Breast epithelium (tissue), 4 donors: ENCODE results near the gene SLC12A1. TPM values are rescaled to one million over a fixed set of nuclear protein-coding genes. Genes with fewer than 3 reads are reported as not detected.
A peak's percentile ranks its signal among the peaks of the same experiment; 100 is the strongest.

Experiments
- DNase-seq, 2 donors: peaks; one replicate each; pipeline ENCODE4 v3.0.0-alpha.2; 2019; ENCODE audit warnings: low spot score in 2 of 2
- H3K27ac ChIP-seq, 2 donors: fragments of 200-600 bp; sonication (generic) in 1 of 2; one replicate each; pipeline ENCODE4 v1.5.1; 2016 to 2019; ENCODE audit warnings: mild to moderate bottlenecking in 1 of 2
- H3K27me3 ChIP-seq, 2 donors: fragments of 200-600 bp; sonication (generic) in 1 of 2; one replicate each; pipeline versions ENCODE4 v1.5.1 to v1.6.0; 2017 to 2019; ENCODE audit warnings: control low read depth in 1 of 2, mild to moderate bottlenecking in 1 of 2
- H3K36me3 ChIP-seq: fragments of 200-600 bp; one replicate; pipeline ENCODE4 v1.5.1; 2019
- H3K4me1 ChIP-seq, 2 donors: fragments of 200-600 bp; sonication (generic); one replicate each; pipeline ENCODE4 v1.5.1; 2016 to 2019; ENCODE audit warnings: control low read depth in 1 of 2
- H3K4me3 ChIP-seq, 3 donors: fragments of 200-600 bp; sonication (generic); 1 replicate in 2 of 3; 2 replicates in 1 of 3; pipeline ENCODE4 v1.5.1; 2016 to 2019; ENCODE audit warnings: mild to moderate bottlenecking in 3 of 3, moderate library complexity in 2 of 3
- H3K9me3 ChIP-seq, 2 donors: fragments of 200-600 bp; sonication (generic) in 1 of 2; one replicate each; pipeline ENCODE4 v1.5.1; 2016 to 2019; ENCODE audit warnings: control low read depth in 1 of 2
- CTCF ChIP-seq, 3 donors: fragments of 450-650 bp; IDR thresholded peaks; one replicate each; pipeline ENCODE4 v1.5.1; 2016 to 2017; ENCODE audit warnings: antibody characterized with exemption in 3 of 3, mild to moderate bottlenecking in 3 of 3, moderate library complexity in 3 of 3
- POLR2A ChIP-seq: fragments of 450-650 bp; IDR thresholded peaks from one replicate; pipeline ENCODE4 v1.6.1; 2016; ENCODE audit warnings: antibody characterized with exemption, mild to moderate bottlenecking, moderate library complexity
- POLR2AphosphoS5 ChIP-seq, 3 donors: sonication (generic); formaldehyde crosslinking; IDR thresholded peaks; one replicate each; pipeline ENCODE4 v1.6.1; 2017; ENCODE audit warnings: antibody characterized with exemption in 3 of 3
- intact Hi-C: fragments of 100-400 bp; cut with DNase I; formaldehyde crosslinking; loops from one replicate; pipeline ENCODE4 v1.15.1; 2023; ENCODE audit warnings: low total_unique reads
- total RNA-seq, 3 donors: library from RNA; depleted of rRNA; stranded (reverse); fragments of >200 nt; gene quantifications; one replicate each; pipeline ENCODE4 v1.1.0, GENCODE V29; 2016

SLC12A1 gene
- total RNA-seq, 3 donors from 2014 or later, result under 0.01 TPM; not detected in 2

- DNase-seq, result peak; percentile 65 to 77
- Histone ChIP-seq H3K27me3 (no peaks in the 10 kb centered on the region), H3K9me3 (no peaks in the 10 kb centered on the region), H3K4me1 (peaks cover 0 to 7% of the 10 kb centered on the region in 2 donors), H3K4me3 (peak within 1 kb of the TSS; percentile 77 to 88 (median 84)), H3K27ac (peak within 1 kb of the TSS; percentile 95 to 98), H3K36me3 (peaks cover 6% of the 10 kb centered on the region)
- peak; percentile 88 for TF ChIP-seq POLR2A
- no peak for TF ChIP-seq CTCF (IDR thresholded peaks at IDR 0.05)
- peak; percentile 91 to 94 (median 93) for TF ChIP-seq POLR2AphosphoS5 (IDR thresholded peaks at IDR 0.05)
- intact Hi-C loops, result no loop called here
Observed at GRCh38 chr15:48330855-48331795, 125.0 kb downstream of the SLC12A1 start, which contains the start of gene DUT. Gene DUT (plus strand): TSS chr15:48331429. CDS start chr15:48331516, 87 bp downstream.

GRCh38 chr15:48331796-48332641 is 125.9 kb downstream of the SLC12A1 start:
- TF ChIP-seq POLR2A, result no peak
- no peak for TF ChIP-seq CTCF (IDR thresholded peaks at IDR 0.05)
- TF ChIP-seq POLR2AphosphoS5 (IDR thresholded peaks at IDR 0.05), result no peak
- Histone ChIP-seq H3K36me3 (peaks cover 6% of the 10 kb centered on the region), H3K27me3 (no peaks in the 10 kb centered on the region), H3K4me3 (peak overlapping the region; percentile 77 to 88 (median 84)), H3K27ac (peak overlapping the region; percentile 95 to 98), H3K9me3 (no peaks in the 10 kb centered on the region), H3K4me1 (peaks cover 0 to 7% of the 10 kb centered on the region in 2 donors)
- peak; percentile 30 to 68 for DNase-seq
- intact Hi-C loops, result no loop called here

- DNase-seq, result no peak
- H3K27me3 ChIP-seq, result no peaks in the 10 kb centered on the region
- H3K4me1 ChIP-seq, result peaks cover 0 to 7% of the 10 kb centered on the region in 2 donors
- intact Hi-C loops, result no loop called here
- H3K9me3 ChIP-seq, result no peaks in the 10 kb centered on the region
- H3K27ac ChIP-seq, result no peak overlapping the region
- peak overlapping the region; percentile 77 to 88 (median 84) for H3K4me3 ChIP-seq
- no peak for TF ChIP-seq POLR2AphosphoS5 (IDR thresholded peaks at IDR 0.05)
- no peak for TF ChIP-seq POLR2A
- H3K36me3 ChIP-seq, result peaks cover 6% of the 10 kb centered on the region
Observed at GRCh38 chr15:48332642-48333034, 126.5 kb downstream of the SLC12A1 start.

GRCh38 chr15:48333540-48333939 is 127.4 kb downstream of the SLC12A1 start:
- DNase-seq, result no peak
- Histone ChIP-seq H3K4me3 (no peak overlapping the region), H3K27me3 (no peaks in the 10 kb centered on the region), H3K9me3 (no peaks in the 10 kb centered on the region), H3K27ac (no peak overlapping the region), H3K4me1 (peaks cover 0 to 7% of the 10 kb centered on the region in 2 donors), H3K36me3 (peaks cover 6% of the 10 kb centered on the region)
- TF ChIP-seq POLR2A (no peak), CTCF (IDR thresholded peaks at IDR 0.05) (no peak)
- intact Hi-C loops, result no loop called here

GRCh38 chr15:48334260-48334659 is 128.2 kb downstream of the SLC12A1 start:
- Histone ChIP-seq H3K4me3 (no peak overlapping the region), H3K27ac (no peak overlapping the region), H3K4me1 (peaks cover 0 to 7% of the 10 kb centered on the region in 2 donors), H3K36me3 (peaks cover 6% of the 10 kb centered on the region), H3K9me3 (no peaks in the 10 kb centered on the region), H3K27me3 (no peaks in the 10 kb centered on the region)
- no peak for DNase-seq
- intact Hi-C loops, result no loop called here
- TF ChIP-seq POLR2AphosphoS5 (IDR thresholded peaks at IDR 0.05) (no peak), CTCF (IDR thresholded peaks at IDR 0.05) (no peak), POLR2A (no peak)
